Activated CD4-positive, alpha-beta T cell treated with anti-CD3 and anti-CD28 coated beads, Interleukin-2, amount 50 U/mL, for 24 hours (primary cell): ENCODE measurements around the gene BRAF.
"Not testable (repeated sequence)": the region's sequence is repeated elsewhere in the genome, so short reads cannot be mapped to it uniquely, and the experiment has no call there.

Source experiments
- DNase-seq, 2 donors: peaks; one replicate each; pipeline ENCODE4 v3.0.0-alpha.2; 2020; ENCODE audit warnings: low read depth in 1 of 2, low spot score in 1 of 2

The BRAF gene

DNA sequence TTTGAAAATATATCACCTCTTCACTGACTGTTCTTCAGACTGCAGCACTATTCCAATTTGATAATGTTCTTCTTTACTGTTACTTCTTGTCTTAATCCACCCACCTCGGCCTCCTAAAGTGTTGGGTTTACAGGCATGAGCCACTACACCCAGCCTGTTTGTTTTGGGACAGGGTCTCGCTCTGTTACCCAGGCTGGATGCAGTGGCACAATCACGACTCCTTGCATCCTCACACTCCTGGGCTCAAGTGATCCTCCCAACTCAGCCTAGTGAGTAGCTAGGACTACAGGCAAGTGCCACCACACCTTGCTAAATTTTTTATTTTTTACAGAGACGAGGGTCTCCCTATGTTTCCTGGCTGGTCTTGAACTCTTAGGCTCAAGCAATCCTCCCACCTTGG, 150.4 kb downstream of the BRAF start:
- no peak for DNase-seq

DNA sequence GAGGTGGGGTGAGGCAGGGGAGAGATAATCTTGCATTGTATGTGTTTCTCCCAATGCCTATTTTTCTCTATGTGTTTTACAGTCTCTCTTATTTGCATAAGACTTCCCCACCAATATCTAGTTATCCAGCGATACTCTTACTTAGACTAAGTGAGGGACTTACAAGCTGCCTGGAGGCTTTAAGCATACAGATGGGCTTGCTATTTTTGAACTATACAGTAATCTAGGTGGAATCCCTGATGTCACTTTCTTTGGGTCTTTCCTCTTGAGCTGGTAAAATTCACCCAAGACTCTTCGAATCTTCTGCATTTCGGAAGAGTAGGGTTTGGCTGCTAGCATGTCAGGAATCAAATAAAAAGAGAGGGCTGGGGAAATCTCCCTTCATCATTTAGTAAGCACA, 151.6 kb downstream of the BRAF start:
- DNase-seq, result no peak

DNA sequence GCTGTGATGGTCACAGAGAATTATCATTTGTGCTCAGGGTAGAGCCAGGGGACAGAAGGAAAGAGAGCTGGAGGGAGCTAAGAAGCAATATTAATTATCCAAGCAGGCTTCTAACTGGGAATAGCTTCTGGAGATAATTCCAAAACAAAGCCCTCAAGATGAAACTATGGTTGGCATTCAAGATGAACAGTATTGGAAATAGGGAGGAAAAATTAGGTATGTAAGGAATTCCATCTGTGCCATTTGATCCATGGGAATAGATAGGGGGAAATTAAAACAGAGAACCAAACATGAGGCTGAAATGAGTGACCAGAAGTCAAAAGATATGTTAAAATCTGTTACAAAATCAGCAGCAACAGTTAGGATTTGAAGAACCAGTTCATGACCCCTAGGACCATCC, 152.9 kb downstream of the BRAF start:
- no peak for DNase-seq

DNA sequence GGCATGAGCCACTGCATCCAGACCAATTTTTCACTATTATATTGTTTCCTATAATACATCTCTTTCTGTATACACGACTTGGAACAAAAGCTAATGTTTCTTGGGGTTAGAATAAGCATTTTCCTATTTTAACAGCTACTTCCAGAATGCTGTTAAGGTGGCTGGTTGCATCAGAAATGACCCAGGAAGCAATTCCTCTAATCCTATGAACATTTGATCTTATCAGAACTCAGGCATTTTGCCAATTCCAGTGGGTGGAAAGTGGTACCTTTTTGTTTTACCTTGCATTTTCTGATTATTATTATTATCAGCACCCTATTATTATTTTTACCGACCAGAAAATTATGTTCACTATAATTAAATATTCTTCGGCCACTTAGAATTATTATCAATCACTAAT, 154.9 kb downstream of the BRAF start:
- no peak for DNase-seq

DNA sequence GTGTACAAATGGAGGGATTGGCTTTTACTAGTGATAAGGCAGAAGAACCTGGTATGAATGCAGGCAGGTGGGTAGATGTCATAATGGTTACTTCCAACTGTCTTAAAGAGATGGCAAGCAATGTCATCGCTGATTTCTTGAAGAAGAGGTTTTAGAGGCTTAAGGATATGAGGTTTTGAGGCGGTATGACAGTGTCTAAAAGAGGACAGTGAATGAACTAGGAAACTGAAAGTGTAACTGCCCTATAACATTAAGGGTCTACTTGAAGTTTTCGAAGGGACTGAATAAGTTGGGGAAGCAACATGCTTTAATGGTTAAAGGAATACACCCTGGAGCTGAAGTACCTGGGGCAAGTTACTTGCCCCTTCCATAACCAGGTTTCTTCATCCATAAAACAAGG, 157.3 kb downstream of the BRAF start:
- no peak for DNase-seq

DNA sequence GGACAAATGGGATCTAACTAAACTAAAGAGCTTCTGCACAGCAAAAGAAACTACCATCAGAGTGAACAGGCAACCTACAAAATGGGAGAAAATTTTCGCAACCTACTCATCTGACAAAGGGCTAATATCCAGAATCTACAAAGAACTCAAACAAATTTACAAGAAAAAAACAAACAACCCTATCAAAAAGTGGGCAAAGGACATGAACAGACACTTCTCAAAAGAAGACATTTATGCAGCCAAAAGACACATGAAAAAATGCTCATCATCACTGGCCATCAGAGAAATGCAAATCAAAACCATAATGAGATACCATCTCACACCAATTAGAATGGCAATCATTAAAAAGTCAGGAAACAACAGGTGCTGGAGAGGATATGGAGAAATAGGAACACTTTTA, 159.3 kb downstream of the BRAF start:
- DNase-seq, result not testable (repeated sequence)

DNA sequence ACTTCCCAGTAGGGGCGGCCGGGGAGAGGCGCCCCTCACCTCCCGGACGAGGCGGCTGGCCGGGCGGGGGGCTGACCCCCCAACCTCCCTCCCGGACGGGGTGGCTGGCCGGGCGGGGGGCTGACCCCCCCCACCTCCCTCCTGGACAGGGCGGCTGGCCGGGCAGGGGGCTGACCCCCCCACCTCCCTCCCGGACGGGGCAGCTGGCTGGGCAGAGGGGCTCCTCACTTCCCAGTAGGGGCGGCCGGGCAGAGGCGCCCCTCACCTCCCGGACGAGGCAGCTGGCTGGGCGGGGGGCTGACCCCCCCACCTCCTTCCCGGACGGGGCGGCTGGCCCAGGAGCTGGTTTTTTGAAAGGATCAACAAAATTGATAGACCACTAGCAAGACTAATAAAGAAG, 161.6 kb downstream of the BRAF start:
- DNase-seq, result not testable (repeated sequence)

DNA sequence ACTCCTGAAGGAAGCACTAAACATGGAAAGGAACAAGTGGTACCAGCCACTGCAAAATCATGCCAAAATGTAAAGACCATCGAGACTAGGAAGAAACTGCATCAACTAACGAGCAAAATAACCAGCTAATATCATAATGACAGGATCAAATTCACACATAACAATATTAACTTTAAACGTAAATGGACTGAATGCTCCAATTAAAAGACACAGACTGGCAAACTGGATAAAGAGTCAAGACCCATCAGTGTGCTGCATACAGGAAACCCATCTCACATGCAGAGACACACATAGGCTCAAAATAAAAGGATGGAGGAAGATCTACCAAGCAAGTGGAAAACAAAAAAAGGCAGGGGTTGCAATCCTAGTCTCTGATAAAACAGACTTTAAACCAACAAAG, 163.4 kb downstream of the BRAF start:
- not testable (repeated sequence) for DNase-seq

DNA sequence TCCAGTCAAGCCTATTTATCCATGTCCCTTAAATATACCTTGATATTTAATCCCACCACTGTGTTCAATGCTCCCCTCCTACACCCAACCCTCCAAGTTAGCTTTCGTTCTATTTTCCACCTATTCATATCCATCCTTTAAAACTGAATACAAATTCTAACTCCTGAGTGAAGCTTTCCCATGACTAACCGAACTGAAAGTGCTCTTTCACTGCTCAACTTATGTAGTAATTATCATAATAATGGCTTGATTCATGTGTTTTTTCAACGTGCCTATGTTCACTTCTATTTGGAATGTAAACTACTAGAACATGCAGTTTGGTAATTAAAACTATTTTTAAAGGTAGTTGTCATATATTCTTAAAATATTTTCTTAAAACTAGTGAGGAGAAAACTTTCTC, 170.2 kb downstream of the BRAF start:
- no peak for DNase-seq

DNA sequence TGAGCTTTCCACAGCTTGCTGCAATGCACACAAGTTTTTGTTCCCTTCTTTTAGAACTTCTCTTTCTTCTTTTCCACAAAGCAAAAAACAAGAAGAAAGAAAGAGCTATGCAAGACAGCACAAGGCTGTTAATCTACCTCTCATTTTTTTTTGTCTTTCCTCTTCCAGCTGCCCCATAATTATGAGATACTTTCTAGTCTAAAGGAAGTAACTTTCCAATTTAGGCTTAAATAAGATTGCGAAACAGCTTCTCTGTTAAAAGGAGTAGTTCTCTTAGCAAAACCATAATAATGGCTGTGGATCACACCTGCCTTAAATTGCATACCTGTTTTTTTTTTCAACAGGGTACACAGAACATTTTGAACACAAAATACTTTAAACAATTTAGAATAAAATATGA, 172.2 kb downstream of the BRAF start:
- DNase-seq, result no peak

DNA sequence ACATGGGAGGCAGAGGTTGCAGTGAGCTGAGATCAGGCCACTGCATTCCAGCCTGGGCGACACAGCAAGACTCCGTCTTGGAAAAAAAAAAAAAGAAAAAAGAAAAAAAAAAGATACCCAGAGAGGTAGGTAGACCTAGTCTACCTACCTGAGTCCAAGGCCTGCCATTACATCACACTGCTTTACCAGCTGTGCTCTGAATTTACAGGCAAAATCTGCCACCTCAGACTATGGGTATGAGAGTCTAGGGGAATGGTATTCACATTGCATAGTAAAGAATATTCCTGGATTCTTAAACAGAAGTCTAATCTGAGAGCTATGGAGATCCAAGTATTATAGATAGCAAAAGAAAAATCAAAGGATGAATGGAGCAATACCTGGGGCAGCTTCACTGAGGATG, 178.0 kb downstream of the BRAF start:
- no peak for DNase-seq

DNA sequence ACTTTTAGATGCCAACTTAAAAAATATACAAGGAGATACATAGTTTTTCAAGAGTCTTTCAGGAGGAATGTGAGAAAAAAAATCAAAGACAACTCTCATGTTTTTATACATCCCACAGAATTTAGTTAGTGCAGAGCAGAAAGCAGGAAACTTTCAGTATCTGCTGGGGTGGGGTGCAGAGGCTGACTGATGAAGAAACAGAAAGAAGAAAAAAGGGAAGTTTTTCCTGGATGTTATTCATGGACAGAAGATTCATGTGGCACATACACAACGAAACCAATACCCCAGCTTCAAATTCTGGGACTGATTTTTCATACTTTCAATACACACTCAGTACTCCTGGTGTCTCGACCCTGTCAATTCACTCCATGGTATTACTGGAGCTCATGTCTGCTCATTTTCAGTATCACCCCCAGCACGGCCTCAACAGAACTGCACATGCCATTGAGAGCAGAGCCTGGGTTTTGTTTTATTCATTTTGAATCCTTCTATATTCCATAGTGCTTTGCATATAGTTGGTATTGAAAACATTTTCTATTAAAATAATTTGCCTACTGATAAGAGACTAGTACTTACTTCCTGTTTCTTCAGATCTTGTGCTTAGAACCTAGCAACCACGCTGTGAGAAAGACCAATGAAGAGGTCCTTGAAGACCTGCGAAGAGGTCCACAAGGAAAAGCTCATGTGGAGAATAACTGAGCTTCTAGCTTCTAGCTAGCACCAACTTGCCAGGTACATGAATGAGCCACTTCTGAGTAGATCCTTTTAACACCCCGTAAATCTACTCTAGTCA, 179.3 kb downstream of the BRAF start:
- DNase-seq, result no peak

DNA sequence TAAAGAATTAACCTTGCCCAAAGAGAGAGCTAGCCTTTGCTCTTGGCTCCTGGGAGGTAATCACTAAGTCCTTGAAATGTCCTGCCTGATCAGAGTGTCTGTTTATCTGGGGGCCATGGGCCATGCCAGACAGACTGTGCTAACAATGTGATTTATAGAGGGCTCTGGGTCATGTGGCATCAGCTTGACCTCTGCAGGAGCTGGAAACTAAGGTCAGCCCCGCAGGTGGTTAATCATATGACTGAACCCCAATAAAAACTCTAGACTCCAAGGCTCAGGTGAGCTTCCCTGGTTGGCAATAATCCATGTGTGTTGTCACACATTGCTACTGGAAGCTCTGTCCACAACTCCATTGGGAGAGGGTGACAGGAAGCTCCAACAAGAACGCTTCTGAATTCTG, 180.7 kb downstream of the BRAF start:
- DNase-seq, result no peak

DNA sequence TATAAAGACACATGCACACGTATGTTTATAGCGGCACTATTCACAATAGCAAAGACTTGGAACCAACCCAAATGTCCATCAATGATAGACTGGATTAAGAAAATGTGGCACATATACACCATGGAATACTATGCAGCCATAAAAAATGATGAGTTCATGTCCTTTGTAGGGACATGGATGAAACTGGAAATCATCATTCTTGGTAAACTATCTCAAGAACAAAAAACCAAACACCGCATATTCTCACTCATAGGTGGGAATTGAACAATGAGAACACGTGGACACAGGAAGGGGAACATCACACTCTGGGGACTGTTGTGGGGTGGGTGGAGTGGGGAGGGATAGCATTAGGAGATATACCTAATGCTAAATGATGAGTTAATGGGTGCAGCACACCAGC, 181.5 kb downstream of the BRAF start:
- not testable (repeated sequence) for DNase-seq

DNA sequence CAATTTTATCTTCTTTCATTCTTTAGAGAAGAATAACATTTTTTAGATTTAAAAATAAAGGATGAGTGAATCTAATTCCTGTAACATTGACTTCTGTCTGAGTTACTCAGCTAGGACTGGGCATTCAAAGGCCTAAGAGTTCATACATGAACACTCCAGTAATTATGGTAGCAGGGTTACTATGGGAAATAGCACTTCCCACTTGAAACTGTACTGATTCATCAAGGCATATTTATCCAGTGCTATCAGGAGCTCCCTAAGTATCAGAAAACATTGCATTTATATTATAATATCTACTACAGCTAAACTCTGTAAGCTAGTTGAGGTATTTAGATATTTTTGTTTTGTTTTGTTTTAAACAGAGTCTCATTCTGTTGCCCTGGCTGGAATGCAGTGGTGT, 186.4 kb downstream of the BRAF start:
- DNase-seq, result no peak

DNA sequence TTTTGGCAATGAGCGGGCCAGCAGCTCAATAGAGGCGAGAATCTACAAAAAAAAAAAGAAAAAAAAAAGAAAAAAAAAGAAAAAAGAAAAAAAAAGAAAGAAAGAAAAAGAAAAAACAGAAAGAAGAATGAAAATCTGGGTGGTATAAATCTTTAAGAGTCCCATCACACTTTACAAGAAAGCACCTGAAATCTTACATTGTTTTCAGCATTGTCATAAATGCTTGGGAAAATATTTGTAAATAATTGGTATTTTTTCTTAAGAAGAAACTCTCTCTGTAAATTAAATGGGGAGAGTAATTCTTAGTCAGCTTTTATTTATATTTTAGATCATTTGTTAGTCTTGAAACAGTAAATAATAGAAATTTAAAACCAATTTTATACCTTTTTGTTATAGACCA, 190.0 kb downstream of the BRAF start:
- DNase-seq, result no peak

DNA sequence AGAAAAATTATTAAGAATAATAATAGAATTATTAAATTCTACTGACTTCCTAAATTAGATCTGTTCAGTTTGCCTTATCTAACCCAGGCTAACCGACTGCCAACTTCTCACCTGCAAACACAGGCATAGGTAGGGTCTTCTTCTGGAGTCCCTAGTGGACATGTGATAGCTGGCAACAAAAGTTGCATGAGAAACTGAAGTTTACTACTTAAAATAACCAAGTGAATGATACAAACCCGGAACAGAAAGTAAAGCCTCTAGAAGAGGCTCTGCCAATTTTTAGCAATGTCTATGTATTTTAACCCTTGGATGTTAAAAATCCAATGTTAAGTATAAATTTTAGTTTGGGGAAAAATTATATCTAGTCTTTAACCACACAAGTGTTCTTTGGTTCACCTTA, 190.6 kb downstream of the BRAF start:
- no peak for DNase-seq

DNA sequence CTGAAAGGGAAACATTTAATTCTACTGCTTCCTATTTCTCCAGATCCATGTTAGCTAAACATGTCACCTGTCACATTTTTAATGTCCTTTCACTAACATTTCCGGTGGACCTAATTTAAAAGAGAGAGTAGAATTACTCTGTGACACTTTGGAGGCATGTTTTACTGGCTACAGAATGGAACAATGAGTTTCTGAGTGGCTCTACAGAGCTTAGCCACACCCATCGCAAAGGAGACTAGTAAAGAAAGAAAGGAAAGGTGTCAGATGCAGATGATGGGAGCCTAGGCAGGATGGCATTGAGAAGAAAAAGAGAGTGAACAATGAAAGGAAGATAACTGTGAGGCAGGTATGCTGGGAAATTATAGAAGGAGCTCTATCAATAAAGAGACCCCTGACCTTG, 192.3 kb downstream of the BRAF start:
- no peak for DNase-seq

DNA sequence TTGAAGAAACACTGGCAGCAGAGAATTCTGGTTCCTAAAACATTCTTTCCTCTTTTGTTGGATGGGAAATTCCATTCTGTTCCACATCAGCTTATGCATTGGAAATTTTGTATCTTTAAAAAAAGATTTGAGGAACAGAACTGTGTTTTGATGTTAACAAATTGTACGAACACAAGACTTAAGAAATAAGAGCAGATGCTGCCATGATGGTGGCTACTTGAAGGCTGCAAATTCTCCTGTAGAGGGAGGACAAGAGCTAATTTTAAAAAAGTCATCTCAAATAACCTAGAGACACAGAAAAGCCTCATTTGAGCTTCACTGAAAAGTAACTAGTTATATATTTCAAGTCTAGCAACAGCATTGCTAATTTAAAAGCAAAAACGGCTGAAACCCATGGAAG, 198.4 kb downstream of the BRAF start:
- DNase-seq, result no peak

DNA sequence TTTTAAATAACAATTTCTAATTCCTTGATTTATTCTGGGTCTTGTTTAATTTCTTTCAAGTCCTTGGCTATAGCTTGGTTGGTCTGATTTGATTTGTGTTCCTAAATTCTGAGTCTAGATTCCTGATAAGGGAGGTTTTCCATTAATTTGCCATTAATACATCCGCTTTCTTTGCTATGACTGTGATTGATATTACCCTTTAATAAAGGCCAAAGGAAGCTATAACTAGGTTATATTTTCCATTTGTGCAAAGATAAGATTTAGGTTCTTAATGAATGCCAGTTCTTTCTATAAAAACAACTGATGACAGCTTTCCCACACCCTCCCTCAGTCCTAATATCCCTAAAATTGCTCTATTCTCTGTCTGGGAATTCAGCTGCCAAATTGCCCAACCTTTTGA, 200.0 kb downstream of the BRAF start:
- no peak for DNase-seq

DNA sequence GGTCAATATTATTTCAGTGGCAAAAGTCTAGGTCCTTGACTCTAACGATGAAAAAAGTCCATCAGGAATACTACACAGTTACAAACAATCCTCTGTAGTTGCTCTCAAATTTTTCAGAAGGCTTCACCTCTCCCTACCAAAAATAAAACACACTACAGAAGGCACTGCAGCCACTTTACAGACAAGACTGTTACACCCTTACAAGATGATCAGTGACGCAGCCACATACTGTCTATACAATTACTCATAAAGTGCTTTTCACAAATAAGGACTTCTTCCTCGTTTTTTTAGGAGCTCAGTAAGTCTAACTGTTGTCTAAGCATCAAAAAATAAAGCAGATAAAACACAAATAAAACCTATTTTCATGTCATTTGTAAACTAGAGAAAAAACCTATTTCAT, 201.2 kb downstream of the BRAF start:
- no peak for DNase-seq

DNA sequence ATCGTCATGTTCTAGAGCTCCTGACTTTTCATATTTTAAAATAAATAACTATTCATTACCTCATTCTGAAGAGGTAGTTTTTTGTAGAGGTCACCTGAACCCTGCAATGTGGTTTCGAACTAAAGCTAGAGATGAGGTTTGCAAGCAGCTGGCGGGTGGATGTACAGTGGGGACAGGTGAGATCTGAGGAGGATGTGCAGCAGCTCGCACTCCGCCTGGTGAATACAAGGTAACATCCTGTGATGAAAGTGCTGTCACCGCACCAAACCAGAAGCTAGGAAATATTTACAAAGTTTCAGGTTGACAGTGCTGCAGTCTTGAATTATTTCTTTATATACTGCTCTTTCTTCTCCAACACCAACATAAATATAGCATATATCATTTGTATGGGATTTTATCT, 201.7 kb downstream of the BRAF start:
- no peak for DNase-seq

DNA sequence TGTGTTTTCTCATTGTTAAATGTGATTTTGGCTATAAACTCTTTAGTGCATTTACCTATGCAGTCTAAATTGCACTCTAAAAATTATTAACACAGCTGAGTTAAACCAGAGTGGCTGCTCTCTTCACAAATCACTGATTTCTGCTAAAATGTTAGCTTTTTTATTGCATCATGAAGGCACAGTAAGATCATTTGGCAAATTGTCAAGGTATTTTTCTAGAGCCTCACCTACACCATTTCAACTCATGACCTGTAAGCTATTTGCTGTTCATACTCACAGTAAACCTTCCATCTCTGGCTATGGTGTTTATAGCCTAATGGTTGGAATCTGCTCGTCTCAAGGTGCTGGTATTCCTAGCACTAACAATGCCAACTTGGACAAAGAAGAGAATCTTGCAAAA, 202.5 kb downstream of the BRAF start:
- no peak for DNase-seq

DNA sequence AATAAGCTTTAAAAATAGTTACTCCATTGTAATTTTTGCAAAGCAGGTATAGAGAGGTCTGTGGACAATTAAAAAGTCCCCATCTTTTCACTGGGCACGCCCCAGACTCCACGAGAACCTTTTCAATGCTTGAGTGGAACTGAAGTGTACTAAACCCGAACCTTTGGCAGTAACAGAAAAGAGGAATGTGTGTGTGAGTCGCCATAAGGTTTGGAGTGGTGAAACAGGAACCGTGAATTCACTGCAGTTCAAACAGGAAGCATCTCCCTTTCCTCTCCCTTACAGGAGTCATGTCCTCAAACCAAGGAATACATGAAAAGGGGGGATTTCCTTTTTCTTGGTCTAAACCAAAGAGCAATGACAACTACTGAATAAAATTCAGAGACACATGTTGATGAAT, 205.0 kb downstream of the BRAF start:
- no peak for DNase-seq
